NCI-H510A treated with DMSO at 0.1 percent for 48 hours (cell line): ENCODE results near the gene SINHCAF.

ENCODE experiments used
- DNase-seq: peaks from one replicate; lab custom pipeline; 2025; lab: John Stamatoyannopoulos, UW

The SINHCAF gene

GRCh38 chr12:31331242-31331641, 5.3 kb upstream of the SINHCAF start:
- no peak for DNase-seq

- peak; percentile 14 for DNase-seq
Observed at GRCh38 chr12:31326736-31327659, 1.0 kb upstream of the SINHCAF start.

- no peak for DNase-seq
Observed at GRCh38 chr12:31325524-31325875, 450 bp downstream of the SINHCAF start.

DNA sequence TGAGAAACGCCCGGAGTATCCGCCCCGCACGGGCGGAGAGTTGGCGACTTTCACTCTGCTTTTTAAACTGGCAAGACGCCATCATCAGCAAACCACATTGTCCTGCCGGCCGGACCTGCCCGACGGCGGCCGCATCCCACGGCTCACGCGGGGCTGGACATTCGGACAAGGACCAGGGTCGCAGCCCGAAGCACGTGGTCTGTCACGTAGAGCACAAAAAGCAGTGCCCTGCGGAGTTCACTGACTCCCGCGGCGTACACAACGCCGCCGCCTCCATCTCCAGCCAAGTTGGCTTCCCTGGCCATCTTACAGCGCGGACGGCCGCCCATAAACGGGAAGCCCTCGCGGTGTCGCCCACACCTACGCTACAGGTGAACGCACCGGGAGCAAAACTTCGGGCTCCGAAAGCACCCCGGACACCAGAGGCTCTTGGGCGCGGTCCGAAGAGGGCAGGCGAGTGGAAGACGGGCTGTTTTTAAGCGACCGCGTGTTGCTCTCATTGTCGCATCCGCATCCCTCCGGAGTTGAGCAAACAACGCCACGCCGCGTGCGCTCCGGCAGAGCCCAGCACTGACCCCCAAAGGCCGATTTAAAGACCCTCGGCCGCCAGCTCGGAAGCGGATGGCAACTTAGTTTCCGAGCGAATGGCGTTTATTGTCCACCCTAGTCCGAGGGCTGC, 966 bp downstream of the SINHCAF start:
- DNase-seq: peak; percentile 32

DNA sequence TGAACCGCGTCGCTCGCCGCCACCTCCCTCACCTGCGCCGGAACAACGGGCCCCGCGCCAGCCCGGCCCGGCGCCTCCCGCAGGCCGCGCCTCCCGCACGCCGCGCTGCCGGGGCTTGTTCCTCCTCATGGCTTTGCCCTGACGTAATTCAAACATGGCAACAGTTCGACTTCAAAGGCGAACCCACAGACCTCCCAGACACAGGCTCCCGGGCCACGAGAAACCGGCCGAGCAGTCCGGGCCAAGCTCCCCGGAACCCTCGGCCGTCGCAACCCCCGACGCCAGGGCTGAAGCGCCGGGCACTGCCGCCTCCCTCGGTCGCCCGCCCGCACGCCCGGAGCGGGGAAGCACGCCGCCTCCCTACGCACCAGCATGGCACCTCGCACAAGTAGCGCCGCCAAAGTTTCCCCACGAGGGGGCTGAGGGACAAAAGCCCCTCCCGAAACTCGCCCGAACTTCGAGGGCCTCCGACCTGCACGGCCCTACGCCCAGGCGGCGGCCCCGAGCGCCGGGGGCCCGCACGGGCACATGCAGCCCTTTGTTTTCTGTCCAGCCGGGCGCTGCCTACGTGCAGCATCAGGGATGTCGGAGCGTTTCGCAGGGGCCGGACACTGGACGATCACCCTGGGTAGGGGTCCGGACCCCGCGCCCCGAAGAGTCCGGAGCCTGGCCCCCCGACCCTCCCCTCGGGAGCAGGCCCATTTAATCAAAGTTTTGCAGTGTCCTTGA, 1.7 kb downstream of the SINHCAF start:
- peak; percentile 21 for DNase-seq

- no peak for DNase-seq
Observed at GRCh38 chr12:31323391-31324115, 2.4 kb downstream of the SINHCAF start.

GRCh38 chr12:31322801-31323207, 3.1 kb downstream of the SINHCAF start:
- DNase-seq: no peak

GRCh38 chr12:31321897-31322228, 4.1 kb downstream of the SINHCAF start:
- DNase-seq: no peak

- no peak for DNase-seq
Observed at GRCh38 chr12:31321186-31321896, 4.6 kb downstream of the SINHCAF start.

DNA sequence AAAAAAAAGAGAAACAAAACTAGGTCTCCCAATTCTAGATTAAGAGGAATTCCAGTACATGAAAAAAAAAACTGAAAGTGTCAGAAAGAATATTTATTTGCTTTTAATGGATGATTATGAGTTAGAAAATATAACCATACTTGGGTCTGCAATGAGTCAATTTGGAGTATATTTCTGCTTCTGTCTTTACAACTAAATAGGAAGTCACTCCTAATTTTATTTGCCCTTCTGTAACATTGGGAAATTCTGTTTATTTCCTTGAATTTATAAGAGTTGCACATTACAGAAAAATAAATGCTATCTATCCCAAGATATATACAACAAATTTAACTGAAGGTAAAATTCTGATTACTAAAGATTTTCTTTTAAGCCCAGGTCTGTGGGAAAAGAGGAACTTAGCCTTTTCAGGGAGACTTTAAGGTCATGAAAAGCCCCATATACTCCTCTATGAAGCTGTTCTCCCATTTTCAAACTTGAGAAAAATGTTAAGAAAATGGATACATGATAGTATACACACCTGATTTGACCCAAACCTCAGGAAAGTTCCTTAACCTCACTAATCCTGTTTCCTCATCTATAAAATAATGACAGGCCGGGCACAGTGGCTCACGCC, 7.2 kb downstream of the SINHCAF start:
- no peak for DNase-seq

DNA sequence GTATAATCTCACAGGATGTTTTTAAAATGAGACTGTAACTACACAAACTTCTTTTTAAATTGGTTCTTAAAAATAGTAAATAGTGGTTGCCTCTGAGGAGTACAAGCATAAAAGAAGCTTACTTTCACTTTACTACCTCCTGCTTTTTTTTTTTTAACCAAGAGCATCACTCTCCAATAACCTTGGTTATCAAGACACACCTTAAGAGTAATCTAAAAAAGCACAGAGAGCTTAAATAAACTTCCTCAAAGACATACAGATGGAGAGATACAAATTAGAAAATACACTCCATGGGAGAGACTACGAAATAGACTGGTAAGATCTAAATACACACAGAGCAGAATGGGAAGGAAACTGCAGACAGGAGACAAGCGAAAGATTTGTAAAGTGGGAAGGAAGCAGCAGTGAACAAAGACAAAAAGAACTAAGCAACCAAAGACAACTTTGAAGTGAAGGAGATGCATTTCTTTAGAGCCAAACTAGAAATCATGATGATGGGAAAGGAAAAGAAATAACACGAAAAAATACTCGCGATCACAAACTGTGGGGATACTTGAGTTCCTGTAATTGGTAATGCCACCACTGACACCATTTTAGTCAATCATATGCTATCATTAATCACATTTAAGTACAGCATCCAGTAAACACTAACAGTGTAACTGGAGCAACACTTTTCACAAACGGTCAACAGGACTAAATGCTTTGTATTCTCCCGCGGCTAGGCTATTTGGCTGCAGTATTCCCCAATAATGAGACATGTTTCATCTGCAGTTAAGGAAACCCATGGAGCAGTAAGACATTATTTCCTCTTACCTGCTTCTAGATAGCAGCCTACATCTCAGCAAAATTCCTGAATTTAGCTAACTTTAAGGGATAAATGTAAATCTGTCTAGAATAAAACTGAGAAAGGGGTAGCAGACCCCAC, 8.2 kb downstream of the SINHCAF start:
- DNase-seq: peak; percentile 8

DNA sequence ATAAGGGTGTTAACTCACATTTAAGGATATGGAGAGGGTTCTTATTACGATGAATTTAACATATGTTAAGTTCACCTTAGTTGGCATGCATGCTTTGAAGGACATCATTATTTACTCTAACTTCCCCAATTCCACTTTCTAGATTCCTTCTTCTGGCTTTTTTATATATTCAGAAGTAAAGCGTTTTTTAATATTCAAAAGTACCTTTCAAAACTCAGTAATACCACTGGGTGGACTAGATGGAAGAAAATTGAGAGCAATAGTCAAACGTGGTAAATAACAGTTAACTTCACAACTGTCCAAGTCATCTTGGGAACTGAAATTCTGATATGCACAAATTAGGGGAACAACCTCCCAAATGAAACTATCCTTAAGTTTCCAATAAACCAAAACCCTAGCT, 9.1 kb downstream of the SINHCAF start:
- DNase-seq: no peak

- no peak for DNase-seq
Observed at GRCh38 chr12:31315784-31316465, 10.0 kb downstream of the SINHCAF start.

GRCh38 chr12:31315044-31315715, 10.8 kb downstream of the SINHCAF start:
- no peak for DNase-seq

DNA sequence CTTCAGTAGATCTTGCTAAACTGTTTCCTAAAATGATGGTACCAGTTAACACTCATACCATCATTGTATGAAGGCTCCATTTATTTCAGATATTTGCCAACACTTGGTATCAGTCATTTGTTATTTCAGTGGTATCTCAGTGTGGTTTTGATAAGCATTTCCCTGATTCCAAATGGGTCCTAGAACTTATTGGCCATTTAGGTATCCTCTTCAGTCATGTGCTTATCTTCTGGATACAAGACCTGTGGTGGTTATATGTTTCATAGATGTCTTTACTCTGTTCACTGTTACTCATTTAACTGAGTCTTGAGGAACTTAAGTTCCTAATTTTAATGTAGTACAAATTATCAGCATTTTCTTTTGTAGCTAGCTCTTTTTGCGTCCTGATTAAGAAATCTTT, 13.5 kb downstream of the SINHCAF start:
- no peak for DNase-seq

DNA sequence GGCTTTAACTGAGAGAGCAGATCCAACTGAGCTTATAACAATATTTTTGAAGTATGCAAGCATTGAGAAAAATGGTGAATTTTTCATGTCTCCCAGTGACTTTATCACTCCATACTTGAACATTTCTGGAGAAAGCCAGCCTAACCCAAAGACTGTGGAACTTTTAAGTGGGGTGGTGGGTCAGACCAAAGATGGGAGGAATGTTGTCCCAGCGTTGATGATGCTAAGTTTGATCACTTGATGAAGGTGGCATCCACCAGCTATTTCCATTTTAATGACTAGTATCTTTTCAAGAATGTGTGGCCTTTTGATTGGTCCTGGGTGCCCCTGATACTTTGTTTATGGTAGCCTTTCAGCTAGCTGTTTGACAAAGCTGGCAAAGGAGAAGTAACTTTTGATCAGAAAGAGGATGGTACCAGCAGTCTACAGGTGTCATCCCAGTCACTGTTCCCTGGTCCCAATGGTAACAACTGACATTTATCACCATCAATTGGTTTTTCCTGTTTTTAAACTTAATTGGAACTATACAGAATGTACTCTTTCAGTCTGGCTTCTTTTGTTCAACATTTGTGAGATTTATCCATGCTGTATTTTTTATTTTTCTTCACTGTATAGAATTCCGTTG, 14.2 kb downstream of the SINHCAF start:
- no peak for DNase-seq

GRCh38 chr12:31310488-31310887, 15.5 kb downstream of the SINHCAF start:
- no peak for DNase-seq

DNA sequence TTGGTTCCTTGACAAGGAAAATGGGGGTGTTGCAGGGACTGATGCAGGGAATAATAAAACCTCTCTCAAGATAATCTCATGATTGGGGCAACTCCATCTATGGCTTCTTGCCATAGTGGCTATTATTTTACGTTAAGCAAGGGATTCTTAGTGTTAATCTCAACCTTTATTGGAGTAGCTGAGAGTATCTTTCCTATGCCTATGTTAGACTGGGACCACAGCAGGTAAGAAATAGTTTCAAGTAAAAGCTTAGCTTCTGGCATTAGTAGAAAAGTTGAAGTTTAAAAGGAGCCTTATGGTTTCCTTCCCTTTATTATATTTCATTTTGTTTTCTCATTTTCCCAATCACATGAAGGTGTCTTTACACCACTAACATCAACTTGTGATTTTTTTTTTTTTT, 16.7 kb downstream of the SINHCAF start:
- DNase-seq: no peak
